A549 (cell line): ENCODE measurements around the gene C1orf174. TPM values are rescaled to one million over a fixed set of nuclear protein-coding genes. Genes with fewer than 3 reads are reported as not detected.

Experiments
- ATAC-seq, 2 experiments: fragments of 200-7000 bp in 1 of 2; fragments of >200 bp in 1 of 2; cut with Nextera tagmentation in 1 of 2; cut with Tn5 transposase in 1 of 2; 3 replicates each; pipeline versions ENCODE4 v1.8.0 to v1.9.1; 2018 to 2020; ENCODE audit warnings: mild to moderate bottlenecking in 1 of 2, moderate library complexity in 1 of 2
- CTCF ChIA-PET: fragments of 300-600 bp; sonication (Branson Sonifier 250); formaldehyde crosslinking; extraction: SDS; loops from one replicate; lab custom pipeline; 2021; ENCODE audit warnings: antibody characterized with exemption, inconsistent platforms; lab: Yijun Ruan, JAX
- POLR2A ChIA-PET: fragments of 350-600 bp; formaldehyde crosslinking; extraction: SDS; loops from one replicate; lab custom pipeline; 2021; ENCODE audit warnings: antibody characterized with exemption, inconsistent platforms; lab: Yijun Ruan, JAX
- DNase-seq, 2 experiments: peaks; one replicate each; pipeline versions ENCODE4 v3.0.0 to v3.0.0-alpha.2; 2011 to 2016; ENCODE audit warnings: low read depth in 1 of 2, low spot score in 1 of 2
- FAIRE-seq: peaks from 2 replicates; lab custom pipeline; 2011; peaks lifted over from hg19 to GRCh38; lab: Jason Lieb, UNC
- H3K27ac ChIP-seq, 2 experiments: fragments of >200 bp; sonication (Bioruptor Twin); formaldehyde crosslinking; 3 replicates each; pipeline ENCODE4 v1.5.1; 2016 to 2017
- H3K4me1 ChIP-seq: fragments of >200 bp; sonication (Bioruptor Twin); formaldehyde crosslinking; 3 replicates; pipeline ENCODE4 v1.6.1; 2016
- H3K4me2 ChIP-seq: fragments of >200 bp; sonication (Bioruptor Twin); formaldehyde crosslinking; 3 replicates; pipeline ENCODE4 v1.6.1; 2016
- H3K4me3 ChIP-seq: fragments of >200 bp; sonication (Bioruptor Twin); formaldehyde crosslinking; 3 replicates; pipeline ENCODE4 v1.5.1; 2016
- H3K9me3 ChIP-seq: fragments of >200 bp; sonication (Bioruptor Twin); formaldehyde crosslinking; 3 replicates; pipeline ENCODE4 v1.6.1; 2016
- CEBPB ChIP-seq, 2 experiments: fragments of >200 bp in 1 of 2; sonication (Bioruptor Twin) in 1 of 2; formaldehyde crosslinking in 1 of 2; IDR thresholded peaks; 2 replicates each; pipeline ENCODE4 v1.6.1; 2012 to 2016
- CHD4 ChIP-seq: fragments of 200-600 bp; sonication (generic); IDR thresholded peaks from 2 replicates; pipeline ENCODE4 v1.6.1; 2016; ENCODE audit warnings: antibody characterized with exemption, mild to moderate bottlenecking, borderline replicate concordance
- EHF ChIP-seq: fragments of 250-450 bp; sonication (Bioruptor Pico); IDR thresholded peaks from 2 replicates; pipeline ENCODE4 v1.5.0; 2020; ENCODE audit warnings: mild to moderate bottlenecking
- EHMT2 ChIP-seq: fragments of 200-600 bp; sonication (generic); IDR thresholded peaks from 2 replicates; pipeline ENCODE4 v1.6.1; 2016; ENCODE audit warnings: antibody characterized with exemption, low read depth, mild to moderate bottlenecking, moderate library complexity
- EP300 ChIP-seq, 2 experiments: fragments of >200 bp; sonication (Bioruptor Twin); formaldehyde crosslinking; IDR thresholded peaks; 2 replicates in 1 of 2; 3 replicates in 1 of 2; pipeline ENCODE4 v1.6.1; 2016 to 2017
- FOSB ChIP-seq: fragments of 250-450 bp; sonication (Bioruptor Pico); IDR thresholded peaks from 2 replicates; pipeline ENCODE4 v1.5.0; 2020; ENCODE audit warnings: mild to moderate bottlenecking, moderate library complexity
- FOSL2 ChIP-seq, 2 experiments: fragments of 450-650 bp in 1 of 2; fragments of >200 bp in 1 of 2; sonication (Bioruptor Twin) in 1 of 2; formaldehyde crosslinking; IDR thresholded peaks; 2 replicates each; pipeline versions ENCODE4 v1.5.0 to v1.6.1; 2016 to 2020; ENCODE audit warnings: mild to moderate bottlenecking in 1 of 2, moderate library complexity in 1 of 2
- HEYL ChIP-seq: fragments of 250-450 bp; sonication (Bioruptor Pico); IDR thresholded peaks from 2 replicates; pipeline ENCODE4 v1.8.0; 2021; ENCODE audit warnings: mild to moderate bottlenecking, moderate library complexity
- JUN ChIP-seq, 2 experiments: fragments of >200 bp; sonication (Bioruptor Twin); formaldehyde crosslinking; IDR thresholded peaks; 2 replicates in 1 of 2; 3 replicates in 1 of 2; pipeline ENCODE4 v1.6.1; 2016 to 2017
- MAFK ChIP-seq: fragments of 450-650 bp; IDR thresholded peaks from 2 replicates; pipeline ENCODE4 v1.6.1; 2014; ENCODE audit not compliant: partially characterized antibody
- MAZ ChIP-seq: fragments of 150-350 bp; IDR thresholded peaks from 2 replicates; pipeline ENCODE4 v1.6.1; 2014; ENCODE audit warnings: antibody characterized with exemption, low read depth, low read length, borderline replicate concordance
- MYC ChIP-seq: IDR thresholded peaks from 2 replicates; pipeline ENCODE4 v1.6.1; 2012; ENCODE audit warnings: mild to moderate bottlenecking, inconsistent platforms, low read length, improper control_type of control experiment, borderline replicate concordance
- NR3C1 ChIP-seq: fragments of >200 bp; sonication (Bioruptor Twin); formaldehyde crosslinking; IDR thresholded peaks from 3 replicates; pipeline ENCODE4 v1.6.1; 2017
- RARB ChIP-seq: fragments of 250-450 bp; sonication (Bioruptor Pico); IDR thresholded peaks from 2 replicates; pipeline ENCODE4 v1.8.0; 2021; ENCODE audit warnings: mild to moderate bottlenecking, moderate library complexity
- TP53 ChIP-seq: fragments of 250-450 bp; sonication (Bioruptor Pico); IDR thresholded peaks from 2 replicates; pipeline ENCODE4 v1.5.0; 2021; ENCODE audit warnings: mild to moderate bottlenecking, moderate library complexity
- ZFP36 ChIP-seq: fragments of 450-650 bp; IDR thresholded peaks from 2 replicates; pipeline ENCODE4 v1.6.1; 2014; ENCODE audit warnings: borderline replicate concordance; ENCODE audit not compliant: partially characterized antibody
- WGBS: methylation state at CpG from one replicate; pipeline ENCODE4 v1.1.6; 2017; ENCODE audit errors: missing lambda C conversion rate; 5-methylcytosine and 5-hydroxymethylcytosine counted together
- polyA plus RNA-seq, 4 experiments: library from polyadenylated mRNA; depleted of rRNA in 3 of 4; stranded (reverse); fragments of >200 nt; fragmentation: RNase III in 1 of 4; extraction: RNeasy Plus Mini Kit Qiagen cat#74134 plus additional on column Dnase treatment in 1 of 4; gene quantifications; 2 replicates in 3 of 4; 3 replicates in 1 of 4; pipeline ENCODE4 v1.2.3, GENCODE V29; 2011 to 2017
- TF ChIP-seq, protein P1 (sequence below): fragments of >200 bp; sonication (Bioruptor Twin); formaldehyde crosslinking; IDR thresholded peaks from 2 replicates; pipeline ENCODE4 v1.6.1; 2016
- TF ChIP-seq, protein P2 (sequence below): fragments of >200 bp; sonication (Bioruptor Twin); formaldehyde crosslinking; IDR thresholded peaks from 3 replicates; pipeline ENCODE4 v1.5.1; 2016
- TF ChIP-seq, protein P3 (sequence below): fragments of 150-350 bp; IDR thresholded peaks from 2 replicates; pipeline ENCODE4 v1.6.1; 2014; ENCODE audit warnings: low read depth, mild to moderate bottlenecking, low read length
- TF ChIP-seq, protein P4 (sequence below): fragments of 450-650 bp; IDR thresholded peaks from 2 replicates; pipeline ENCODE4 v1.6.1; 2014; ENCODE audit warnings: antibody characterized with exemption
- TF ChIP-seq, protein P5 (sequence below): fragments of 250-450 bp; sonication (Bioruptor Pico); IDR thresholded peaks from 2 replicates; pipeline ENCODE4 v1.5.0; 2020; ENCODE audit warnings: low read depth, mild to moderate bottlenecking, moderate library complexity
- TF ChIP-seq, protein P6 (sequence below): IDR thresholded peaks from 2 replicates; pipeline ENCODE4 v1.6.1; 2012; ENCODE audit warnings: low read depth, borderline replicate concordance
- TF ChIP-seq, protein P7 (sequence below): IDR thresholded peaks from 2 replicates; pipeline ENCODE4 v1.6.1; 2012
- TF ChIP-seq, protein P8 (sequence below): fragments of 200-600 bp; sonication (generic); IDR thresholded peaks from 2 replicates; pipeline ENCODE4 v1.6.1; 2016; ENCODE audit warnings: antibody characterized with exemption, mild to moderate bottlenecking, moderate library complexity
- TF ChIP-seq, protein P9 (sequence below): IDR thresholded peaks from 2 replicates; pipeline ENCODE4 v1.6.1; 2012

The C1orf174 gene
- polyA plus RNA-seq, 2 of the 4 experiments (the other 2 are of a cell fraction): 23.9 to 29.7 TPM

DNA sequence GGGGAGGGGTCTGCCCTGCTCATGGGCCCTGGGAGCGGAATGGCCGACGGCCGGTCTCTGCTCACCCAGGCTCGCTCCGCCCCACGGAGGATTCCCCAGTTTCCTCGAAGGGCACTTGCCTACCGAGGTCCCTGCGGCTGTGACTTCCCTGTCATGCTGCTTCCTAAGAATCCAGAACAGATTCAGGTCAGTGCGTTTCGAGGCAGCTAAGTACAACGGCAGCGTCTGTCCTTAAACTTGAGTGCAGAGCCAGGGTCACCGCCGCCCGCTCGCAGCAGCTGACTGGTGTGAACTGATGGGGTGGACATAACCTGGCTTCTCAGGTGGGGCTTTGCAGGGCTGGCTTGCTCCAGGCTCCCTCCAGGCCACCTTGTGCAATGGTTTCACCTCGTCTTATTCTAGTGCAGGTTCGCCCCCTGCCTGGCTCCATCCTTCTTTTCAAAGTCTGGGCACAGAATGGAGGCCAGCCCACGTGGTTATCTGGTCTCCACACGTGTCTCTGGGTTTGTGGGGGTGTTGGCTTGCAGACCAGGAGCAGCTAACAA lies 7.6 kb upstream of the C1orf174 start:
- TF ChIP-seq TP53 (CRISPR knock-in tag) (no peak), CHD4 (no peak), MAFK (no peak), MYC (no peak), EHF (CRISPR knock-in tag) (no peak), HEYL (CRISPR knock-in tag) (no peak), CEBPB (IDR thresholded peaks at IDR 0.05) (no peak), EHMT2 (no peak)
- TF ChIP-seq, protein P1, sequence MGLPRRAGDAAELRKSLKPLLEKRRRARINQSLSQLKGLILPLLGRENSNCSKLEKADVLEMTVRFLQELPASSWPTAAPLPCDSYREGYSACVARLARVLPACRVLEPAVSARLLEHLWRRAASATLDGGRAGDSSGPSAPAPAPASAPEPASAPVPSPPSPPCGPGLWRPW: no peak
- TF ChIP-seq, protein P2, sequence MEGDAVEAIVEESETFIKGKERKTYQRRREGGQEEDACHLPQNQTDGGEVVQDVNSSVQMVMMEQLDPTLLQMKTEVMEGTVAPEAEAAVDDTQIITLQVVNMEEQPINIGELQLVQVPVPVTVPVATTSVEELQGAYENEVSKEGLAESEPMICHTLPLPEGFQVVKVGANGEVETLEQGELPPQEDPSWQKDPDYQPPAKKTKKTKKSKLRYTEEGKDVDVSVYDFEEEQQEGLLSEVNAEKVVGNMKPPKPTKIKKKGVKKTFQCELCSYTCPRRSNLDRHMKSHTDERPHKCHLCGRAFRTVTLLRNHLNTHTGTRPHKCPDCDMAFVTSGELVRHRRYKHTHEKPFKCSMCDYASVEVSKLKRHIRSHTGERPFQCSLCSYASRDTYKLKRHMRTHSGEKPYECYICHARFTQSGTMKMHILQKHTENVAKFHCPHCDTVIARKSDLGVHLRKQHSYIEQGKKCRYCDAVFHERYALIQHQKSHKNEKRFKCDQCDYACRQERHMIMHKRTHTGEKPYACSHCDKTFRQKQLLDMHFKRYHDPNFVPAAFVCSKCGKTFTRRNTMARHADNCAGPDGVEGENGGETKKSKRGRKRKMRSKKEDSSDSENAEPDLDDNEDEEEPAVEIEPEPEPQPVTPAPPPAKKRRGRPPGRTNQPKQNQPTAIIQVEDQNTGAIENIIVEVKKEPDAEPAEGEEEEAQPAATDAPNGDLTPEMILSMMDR: no peak
- TF ChIP-seq, protein P3, sequence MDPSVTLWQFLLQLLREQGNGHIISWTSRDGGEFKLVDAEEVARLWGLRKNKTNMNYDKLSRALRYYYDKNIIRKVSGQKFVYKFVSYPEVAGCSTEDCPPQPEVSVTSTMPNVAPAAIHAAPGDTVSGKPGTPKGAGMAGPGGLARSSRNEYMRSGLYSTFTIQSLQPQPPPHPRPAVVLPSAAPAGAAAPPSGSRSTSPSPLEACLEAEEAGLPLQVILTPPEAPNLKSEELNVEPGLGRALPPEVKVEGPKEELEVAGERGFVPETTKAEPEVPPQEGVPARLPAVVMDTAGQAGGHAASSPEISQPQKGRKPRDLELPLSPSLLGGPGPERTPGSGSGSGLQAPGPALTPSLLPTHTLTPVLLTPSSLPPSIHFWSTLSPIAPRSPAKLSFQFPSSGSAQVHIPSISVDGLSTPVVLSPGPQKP: no peak
- TF ChIP-seq, protein P4, sequence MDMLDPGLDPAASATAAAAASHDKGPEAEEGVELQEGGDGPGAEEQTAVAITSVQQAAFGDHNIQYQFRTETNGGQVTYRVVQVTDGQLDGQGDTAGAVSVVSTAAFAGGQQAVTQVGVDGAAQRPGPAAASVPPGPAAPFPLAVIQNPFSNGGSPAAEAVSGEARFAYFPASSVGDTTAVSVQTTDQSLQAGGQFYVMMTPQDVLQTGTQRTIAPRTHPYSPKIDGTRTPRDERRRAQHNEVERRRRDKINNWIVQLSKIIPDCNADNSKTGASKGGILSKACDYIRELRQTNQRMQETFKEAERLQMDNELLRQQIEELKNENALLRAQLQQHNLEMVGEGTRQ: no peak
- TF ChIP-seq, protein P5, sequence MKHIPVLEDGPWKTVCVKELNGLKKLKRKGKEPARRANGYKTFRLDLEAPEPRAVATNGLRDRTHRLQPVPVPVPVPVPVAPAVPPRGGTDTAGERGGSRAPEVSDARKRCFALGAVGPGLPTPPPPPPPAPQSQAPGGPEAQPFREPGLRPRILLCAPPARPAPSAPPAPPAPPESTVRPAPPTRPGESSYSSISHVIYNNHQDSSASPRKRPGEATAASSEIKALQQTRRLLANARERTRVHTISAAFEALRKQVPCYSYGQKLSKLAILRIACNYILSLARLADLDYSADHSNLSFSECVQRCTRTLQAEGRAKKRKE (CRISPR knock-in tag): no peak
- TF ChIP-seq, protein P6, sequence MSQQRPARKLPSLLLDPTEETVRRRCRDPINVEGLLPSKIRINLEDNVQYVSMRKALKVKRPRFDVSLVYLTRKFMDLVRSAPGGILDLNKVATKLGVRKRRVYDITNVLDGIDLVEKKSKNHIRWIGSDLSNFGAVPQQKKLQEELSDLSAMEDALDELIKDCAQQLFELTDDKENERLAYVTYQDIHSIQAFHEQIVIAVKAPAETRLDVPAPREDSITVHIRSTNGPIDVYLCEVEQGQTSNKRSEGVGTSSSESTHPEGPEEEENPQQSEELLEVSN: no peak
- TF ChIP-seq, protein P7, sequence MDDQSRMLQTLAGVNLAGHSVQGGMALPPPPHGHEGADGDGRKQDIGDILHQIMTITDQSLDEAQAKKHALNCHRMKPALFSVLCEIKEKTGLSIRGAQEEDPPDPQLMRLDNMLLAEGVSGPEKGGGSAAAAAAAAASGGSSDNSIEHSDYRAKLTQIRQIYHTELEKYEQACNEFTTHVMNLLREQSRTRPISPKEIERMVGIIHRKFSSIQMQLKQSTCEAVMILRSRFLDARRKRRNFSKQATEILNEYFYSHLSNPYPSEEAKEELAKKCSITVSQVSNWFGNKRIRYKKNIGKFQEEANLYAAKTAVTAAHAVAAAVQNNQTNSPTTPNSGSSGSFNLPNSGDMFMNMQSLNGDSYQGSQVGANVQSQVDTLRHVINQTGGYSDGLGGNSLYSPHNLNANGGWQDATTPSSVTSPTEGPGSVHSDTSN: no peak
- ChIA-PET CTCF (interaction anchor here (1.0 kb wide), 1 partner anchor 230 kb away, joined by 3 read pairs; no protein-coding TSS in a partner anchor), POLR2A (no interaction called here)
- Histone ChIP-seq H3K27ac (no peak overlapping the region), H3K9me3 (no peaks in the 10 kb centered on the region), H3K4me3 (no peak overlapping the region), H3K4me1 (peaks cover 5% of the 10 kb centered on the region; the same call in 1 of the 3 replicates), H3K4me2 (no peak overlapping the region)
- no peak for DNase-seq
- no peak for FAIRE-seq
- 75% methylated on average over 17 of the region's 22 CpGs for WGBS
- ATAC-seq: no peak

DNA sequence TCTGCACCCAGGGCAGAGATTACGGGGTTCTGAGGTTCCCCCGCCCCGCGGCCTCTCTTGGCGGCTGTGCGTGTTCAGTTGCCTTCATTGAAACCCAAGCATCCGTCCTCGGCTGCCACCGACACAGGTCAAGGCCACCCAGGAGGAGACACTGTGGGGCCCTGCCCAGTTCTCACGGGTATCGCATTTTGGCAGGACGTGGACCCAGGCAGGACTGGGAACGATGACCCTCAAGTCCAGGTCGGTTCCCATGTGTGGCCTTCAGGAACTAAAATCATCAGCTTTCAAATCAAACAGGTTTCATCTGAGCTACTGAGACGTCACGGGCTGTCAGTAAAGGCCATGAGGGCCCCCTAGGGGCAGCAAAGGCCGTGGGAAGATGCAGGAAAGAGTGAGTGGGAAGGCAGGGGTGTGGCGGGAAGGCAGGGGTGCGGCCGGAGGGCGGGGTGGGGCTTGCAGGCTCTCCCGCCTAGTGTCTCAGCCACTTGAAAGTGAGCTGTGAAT lies 7.0 kb upstream of the C1orf174 start:
- DNase-seq: peak in 1 of 2 experiments; percentile 53
- no peak overlapping the region for H3K4me2 ChIP-seq
- FAIRE-seq: no peak
- no peak overlapping the region for H3K4me3 ChIP-seq
- WGBS: 57% methylated on average over 6 of the region's 22 CpGs
- ChIA-PET POLR2A (no interaction called here), CTCF (interaction anchor here (0.8 to 1.2 kb wide), 2 partner anchors 39 to 1839 kb away, joined by 4 read pairs; no protein-coding TSS in a partner anchor)
- peak in 1 of 2 experiments; percentile 42; a peak in 3 of 6 replicates for ATAC-seq
- no peaks in the 10 kb centered on the region for H3K9me3 ChIP-seq
- no peak overlapping the region for H3K27ac ChIP-seq
- peaks cover 5% of the 10 kb centered on the region; the same call in 1 of the 3 replicates for H3K4me1 ChIP-seq
- TF ChIP-seq, protein P8, sequence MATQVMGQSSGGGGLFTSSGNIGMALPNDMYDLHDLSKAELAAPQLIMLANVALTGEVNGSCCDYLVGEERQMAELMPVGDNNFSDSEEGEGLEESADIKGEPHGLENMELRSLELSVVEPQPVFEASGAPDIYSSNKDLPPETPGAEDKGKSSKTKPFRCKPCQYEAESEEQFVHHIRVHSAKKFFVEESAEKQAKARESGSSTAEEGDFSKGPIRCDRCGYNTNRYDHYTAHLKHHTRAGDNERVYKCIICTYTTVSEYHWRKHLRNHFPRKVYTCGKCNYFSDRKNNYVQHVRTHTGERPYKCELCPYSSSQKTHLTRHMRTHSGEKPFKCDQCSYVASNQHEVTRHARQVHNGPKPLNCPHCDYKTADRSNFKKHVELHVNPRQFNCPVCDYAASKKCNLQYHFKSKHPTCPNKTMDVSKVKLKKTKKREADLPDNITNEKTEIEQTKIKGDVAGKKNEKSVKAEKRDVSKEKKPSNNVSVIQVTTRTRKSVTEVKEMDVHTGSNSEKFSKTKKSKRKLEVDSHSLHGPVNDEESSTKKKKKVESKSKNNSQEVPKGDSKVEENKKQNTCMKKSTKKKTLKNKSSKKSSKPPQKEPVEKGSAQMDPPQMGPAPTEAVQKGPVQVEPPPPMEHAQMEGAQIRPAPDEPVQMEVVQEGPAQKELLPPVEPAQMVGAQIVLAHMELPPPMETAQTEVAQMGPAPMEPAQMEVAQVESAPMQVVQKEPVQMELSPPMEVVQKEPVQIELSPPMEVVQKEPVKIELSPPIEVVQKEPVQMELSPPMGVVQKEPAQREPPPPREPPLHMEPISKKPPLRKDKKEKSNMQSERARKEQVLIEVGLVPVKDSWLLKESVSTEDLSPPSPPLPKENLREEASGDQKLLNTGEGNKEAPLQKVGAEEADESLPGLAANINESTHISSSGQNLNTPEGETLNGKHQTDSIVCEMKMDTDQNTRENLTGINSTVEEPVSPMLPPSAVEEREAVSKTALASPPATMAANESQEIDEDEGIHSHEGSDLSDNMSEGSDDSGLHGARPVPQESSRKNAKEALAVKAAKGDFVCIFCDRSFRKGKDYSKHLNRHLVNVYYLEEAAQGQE: no peak
- TF ChIP-seq FOSB (CRISPR knock-in tag) (no peak), EP300 (IDR thresholded peaks at IDR 0.05) (no peak), NR3C1 (no peak), MAZ (no peak), ZFP36 (no peak), EHMT2 (no peak), JUN (IDR thresholded peaks at IDR 0.05) (no peak), FOSL2 (IDR thresholded peaks at IDR 0.05) (no peak), FOSL2 (CRISPR knock-in tag; IDR thresholded peaks at IDR 0.05) (no peak), RARB (CRISPR knock-in tag) (no peak)
- TF ChIP-seq, protein P9, sequence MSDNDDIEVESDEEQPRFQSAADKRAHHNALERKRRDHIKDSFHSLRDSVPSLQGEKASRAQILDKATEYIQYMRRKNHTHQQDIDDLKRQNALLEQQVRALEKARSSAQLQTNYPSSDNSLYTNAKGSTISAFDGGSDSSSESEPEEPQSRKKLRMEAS: no peak
- TF ChIP-seq, protein P1: no peak
